K562 (cell line): Measurements from ENCODE around the gene PLS1. TPM values are rescaled to one million over a fixed set of nuclear protein-coding genes. Genes with fewer than 3 reads are reported as not detected.

Experiments used
- ASH1L ChIP-seq: fragments of 450-650 bp; IDR thresholded peaks from 2 replicates; pipeline ENCODE4 v1.6.1; 2018; ENCODE audit warnings: borderline replicate concordance, mild to moderate bottlenecking, low read depth; ENCODE audit not compliant: partially characterized antibody
- CBX2 ChIP-seq: fragments of 200-600 bp; sonication (generic); IDR thresholded peaks from one replicate; pipeline ENCODE4 v1.6.1; 2012; ENCODE audit warnings: mild to moderate bottlenecking, low read length, inconsistent platforms; ENCODE audit not compliant: insufficient read depth, poor library complexity, severe bottlenecking
- CCAR2 ChIP-seq: fragments of 200-400 bp; formaldehyde crosslinking; IDR thresholded peaks from 2 replicates; pipeline ENCODE4 v1.6.1; 2017; ENCODE audit warnings: mild to moderate bottlenecking, low read depth, low read length
- ETS2 ChIP-seq: IDR thresholded peaks from 2 replicates; pipeline ENCODE4 v1.6.1; 2016; ENCODE audit warnings: borderline replicate concordance, missing genetic modification characterization, mild to moderate bottlenecking, moderate library complexity, missing compliant biosample characterization; ENCODE audit not compliant: poor library complexity, severe bottlenecking
- GATAD2B ChIP-seq: fragments of 450-650 bp; IDR thresholded peaks from 2 replicates; pipeline ENCODE4 v1.6.1; 2017; ENCODE audit warnings: mild to moderate bottlenecking, borderline replicate concordance
- HMBOX1 ChIP-seq: sonication (generic); IDR thresholded peaks from 2 replicates; pipeline ENCODE4 v1.6.1; 2016
- MBD1 ChIP-seq: fragments of 250-450 bp; sonication (Bioruptor Pico); IDR thresholded peaks from 2 replicates; pipeline ENCODE4 v1.8.0; 2022; ENCODE audit warnings: inconsistent platforms
- MCM3 ChIP-seq: fragments of 450-650 bp; IDR thresholded peaks from 2 replicates; pipeline ENCODE4 v1.6.1; 2016
- NCOA1 ChIP-seq: fragments of 450-650 bp; IDR thresholded peaks from 2 replicates; pipeline ENCODE4 v1.6.1; 2016; ENCODE audit warnings: low read depth
- NFATC3 ChIP-seq: fragments of 450-650 bp; IDR thresholded peaks from 2 replicates; pipeline ENCODE4 v1.6.1; 2017; ENCODE audit warnings: mild to moderate bottlenecking
- NFYB ChIP-seq: IDR thresholded peaks from 2 replicates; pipeline ENCODE4 v1.6.1; 2011; ENCODE audit warnings: mild to moderate bottlenecking, moderate library complexity; ENCODE audit not compliant: insufficient read length; ENCODE audit errors: extremely low read depth
- NR3C1 ChIP-seq: sonication (generic); formaldehyde crosslinking; IDR thresholded peaks from 2 replicates; pipeline ENCODE4 v1.8.1; 2022; ENCODE audit warnings: missing genetic modification reagents
- NRF1 ChIP-seq, 2 experiments: fragments of 450-650 bp; IDR thresholded peaks in 1 of 2; conservative IDR thresholded peaks in 1 of 2; 2 replicates each; pipeline ENCODE4 v1.6.1; 2014; ENCODE audit warnings: mild to moderate bottlenecking in 2 of 2
- PHB2 ChIP-seq: fragments of 450-650 bp; IDR thresholded peaks from 2 replicates; pipeline ENCODE4 v1.6.1; 2017; ENCODE audit warnings: low read depth
- PPARD ChIP-seq: fragments of 250-450 bp; sonication (Bioruptor Pico); IDR thresholded peaks from 2 replicates; pipeline ENCODE4 v1.8.0; 2022; ENCODE audit warnings: inconsistent platforms, mild to moderate bottlenecking, moderate library complexity
- PRDM10 ChIP-seq: fragments of 450-650 bp; IDR thresholded peaks from 2 replicates; pipeline ENCODE4 v1.6.1; 2018; ENCODE audit not compliant: partially characterized antibody
- RAD21 ChIP-seq, 2 experiments: fragments of 250-450 bp in 1 of 2; fragments of 450-650 bp in 1 of 2; sonication (Bioruptor Pico) in 1 of 2; formaldehyde crosslinking in 1 of 2; IDR thresholded peaks in 1 of 2; conservative IDR thresholded peaks in 1 of 2; 2 replicates each; pipeline versions ENCODE4 v1.4.0 to v1.8.0; 2020 to 2022; ENCODE audit warnings: mild to moderate bottlenecking in 2 of 2, moderate library complexity in 1 of 2
- ZBTB9 ChIP-seq: fragments of 450-650 bp; formaldehyde crosslinking; IDR thresholded peaks from 2 replicates; pipeline ENCODE4 v1.4.0; 2020; ENCODE audit warnings: mild to moderate bottlenecking, moderate library complexity
- ZNF263 ChIP-seq: sonication (generic); formaldehyde crosslinking; IDR thresholded peaks from 2 replicates; pipeline ENCODE4 v1.8.0; 2022; ENCODE audit warnings: mild to moderate bottlenecking, missing genetic modification reagents, borderline replicate concordance
- ZNF561 ChIP-seq: fragments of 450-650 bp; formaldehyde crosslinking; conservative IDR thresholded peaks from 2 replicates; pipeline ENCODE4 v1.4.0; 2020; ENCODE audit warnings: mild to moderate bottlenecking, moderate library complexity
- ZNF695 ChIP-seq: fragments of 450-650 bp; formaldehyde crosslinking; IDR thresholded peaks from 2 replicates; pipeline ENCODE4 v1.4.0; 2020; ENCODE audit warnings: mild to moderate bottlenecking, moderate library complexity
- ZNF75A ChIP-seq: fragments of 450-650 bp; formaldehyde crosslinking; IDR thresholded peaks from 2 replicates; pipeline ENCODE4 v1.4.0; 2020; ENCODE audit warnings: mild to moderate bottlenecking
- polyA plus RNA-seq, 8 experiments: library from polyadenylated mRNA; depleted of rRNA in 4 of 8; stranded (reverse) in 5 of 8; unstranded in 3 of 8; fragments of >200 nt; fragmentation: Nextera tagmentation in 2 of 8; fragmentation: Illumina TruSeq in 1 of 8; extraction: Ambion mirVana in 2 of 8; extraction: Trizol in 1 of 8; gene quantifications; 2 replicates each; pipeline versions ENCODE4 v1.2.1 to v1.2.3, GENCODE V29; 2011 to 2014; ENCODE audit warnings: inconsistent platforms in 1 of 8, missing spikeins in 1 of 8
- total RNA-seq, 7 experiments: library from RNA; depleted of rRNA in 6 of 7; stranded (reverse); fragments of >200 nt in 6 of 7; fragmentation: Illumina TruSeq in 2 of 7; extraction: Trizol in 2 of 7; gene quantifications; 2 replicates each; pipeline versions ENCODE4 v1.2.1 to v1.2.3, GENCODE V29; 2011 to 2021; ENCODE audit warnings: low replicate concordance in 1 of 7

Gene PLS1
- total and polyA plus RNA-seq, 9 of the 15 experiments (the other 6 are each of a cell fraction or from before 2014, with no cell fraction given): 6.1 to 21.3 (median 13.0) TPM

- TF ChIP-seq MBD1: no peak
- TF ChIP-seq NFYB: no peak
- no peak for TF ChIP-seq ZNF561 (CRISPR knock-in tag)
- TF ChIP-seq NRF1 (conservative IDR thresholded peaks at IDR 0.05 in 1 of 2, IDR thresholded peaks at IDR 0.05 in 1 of 2): no peak
- peak; percentile 4 for TF ChIP-seq PRDM10
- TF ChIP-seq NCOA1: peak; percentile 63
- no peak for TF ChIP-seq CBX2
- no peak for TF ChIP-seq ZNF695
- TF ChIP-seq GATAD2B: peak; percentile 41; the same call in 1 of the 2 replicates
- TF ChIP-seq ZNF75A (CRISPR knock-in tag): no peak
- no peak for TF ChIP-seq HMBOX1
- TF ChIP-seq NR3C1 (CRISPR knock-in tag): no peak
- no peak for TF ChIP-seq CCAR2
- TF ChIP-seq MCM3: no peak
- TF ChIP-seq ZBTB9 (CRISPR knock-in tag): no peak
- TF ChIP-seq PPARD (CRISPR knock-in tag): no peak
- no peak for TF ChIP-seq ZNF263
- TF ChIP-seq NFATC3: no peak
- TF ChIP-seq RAD21 (CRISPR knock-in tag; conservative IDR thresholded peaks at IDR 0.05 in 1 of 2, IDR thresholded peaks at IDR 0.05 in 1 of 2): no peak
- TF ChIP-seq ETS2 (tag): no peak
- TF ChIP-seq PHB2: peak; percentile 67
- no peak for TF ChIP-seq ASH1L
Observed at GRCh38 chr3:142618917-142619461, 22.8 kb downstream of the PLS1 start (continued).
